GM12878 (cell line): Measurements from ENCODE around the gene SORBS1. TPM values are rescaled to one million over a fixed set of nuclear protein-coding genes. Genes with fewer than 3 reads are reported as not detected.

Experiments used
- ATAC-seq: fragments of 200-7000 bp; cut with Tn5 transposase; 3 replicates; pipeline ENCODE4 v1.9.1; 2020; ENCODE audit warnings: mild to moderate bottlenecking, moderate library complexity
- BruUV-seq: library from RNA; stranded (reverse); fragments of 400-500 nt; replicated peaks from 2 replicates; lab custom pipeline; 2021; lab: Mats Ljungman, UMichigan
- CTCF ChIA-PET: fragments of 300-600 bp; sonication (Branson Sonifier 250); formaldehyde crosslinking; extraction: SDS; loops from one replicate; lab custom pipeline; 2021; ENCODE audit warnings: inconsistent platforms; lab: Yijun Ruan, JAX
- POLR2A ChIA-PET: fragments of 350-600 bp; formaldehyde crosslinking; extraction: SDS; loops from one replicate; lab custom pipeline; 2021; ENCODE audit warnings: inconsistent platforms; lab: Charles Lee
- RAD21 ChIA-PET: fragments of 300-600 bp; sonication (Branson Sonifier 250); formaldehyde crosslinking; loops from one replicate; lab custom pipeline; 2023; ENCODE audit warnings: antibody characterized with exemption; ENCODE audit not compliant: unreplicated experiment; lab: Charles Lee
- SMC1A ChIA-PET: fragments of 300-600 bp; sonication (Branson Sonifier 250); formaldehyde crosslinking; loops from one replicate; lab custom pipeline; 2023; ENCODE audit not compliant: unreplicated experiment, uncharacterized antibody; lab: Charles Lee
- DNase-seq: peaks from one replicate; pipeline ENCODE4 v3.0.0-alpha.2; 2011; ENCODE audit warnings: low read depth, low spot score
- FAIRE-seq: peaks from 3 replicates; lab custom pipeline; 2011; peaks lifted over from hg19 to GRCh38; lab: Jason Lieb, UNC
- H2AFZ ChIP-seq: 2 replicates; pipeline ENCODE4 v1.6.0; 2011; ENCODE audit warnings: low read depth, low read length, control low read depth; ENCODE audit not compliant: control insufficient read depth
- H3K27ac ChIP-seq: 2 replicates; pipeline ENCODE4 v1.5.1; 2011; ENCODE audit warnings: control low read depth; ENCODE audit not compliant: control insufficient read depth, insufficient read depth
- H3K27me3 ChIP-seq, 2 experiments: replicated peaks in 1 of 2; 2 replicates each; pipeline versions ENCODE4 v1.6.0 to v1.6.1; 2011; ENCODE audit warnings: low read length in 1 of 2; ENCODE audit not compliant: control insufficient read depth in 2 of 2, insufficient read depth in 2 of 2
- H3K36me3 ChIP-seq, 2 experiments: 2 replicates each; pipeline ENCODE4 v1.5.1; 2011; ENCODE audit warnings: low read length in 1 of 2; ENCODE audit not compliant: control insufficient read depth in 2 of 2, insufficient read depth in 2 of 2
- H3K4me1 ChIP-seq: 2 replicates; pipeline ENCODE4 v1.6.1; 2011; ENCODE audit warnings: mild to moderate bottlenecking, low read length, moderate library complexity, mixed read lengths; ENCODE audit not compliant: control insufficient read depth, insufficient read depth
- H3K4me2 ChIP-seq: 2 replicates; pipeline ENCODE4 v1.6.0; 2011; ENCODE audit warnings: control low read depth; ENCODE audit not compliant: control insufficient read depth, insufficient read depth
- H3K4me3 ChIP-seq: fragments of 200-600 bp; sonication (generic); 2 replicates; pipeline ENCODE4 v1.5.1; 2016
- H3K79me2 ChIP-seq: 2 replicates; pipeline ENCODE4 v1.6.0; 2011; ENCODE audit warnings: low read length; ENCODE audit not compliant: control insufficient read depth, insufficient read depth
- H3K9ac ChIP-seq: 2 replicates; pipeline ENCODE4 v1.8.0; 2011; ENCODE audit warnings: low read length, control low read depth, mixed read lengths; ENCODE audit not compliant: control insufficient read depth, insufficient read depth
- H3K9me3 ChIP-seq: replicated peaks from 3 replicates; pipeline ENCODE4 v1.5.1; 2011; ENCODE audit warnings: mild to moderate bottlenecking, low read length; ENCODE audit not compliant: control insufficient read depth, insufficient read depth
- H4K20me1 ChIP-seq: 2 replicates; pipeline ENCODE4 v1.6.0; 2011; ENCODE audit not compliant: control insufficient read depth, insufficient read depth
- CREM ChIP-seq: IDR thresholded peaks from 2 replicates; pipeline ENCODE4 v1.6.1; 2014; ENCODE audit warnings: antibody characterized with exemption, low read depth
- HSF1 ChIP-seq: fragments of 150-350 bp; IDR thresholded peaks from 2 replicates; pipeline ENCODE4 v1.6.1; 2014; ENCODE audit warnings: mild to moderate bottlenecking, low read depth, low read length
- IRF3 ChIP-seq: fragments of 450-650 bp; IDR thresholded peaks from 2 replicates; pipeline ENCODE4 v1.6.1; 2014; ENCODE audit warnings: mild to moderate bottlenecking
- LARP7 ChIP-seq: fragments of 450-650 bp; IDR thresholded peaks from 2 replicates; pipeline ENCODE4 v1.6.1; 2017; ENCODE audit warnings: mild to moderate bottlenecking
- MYC ChIP-seq: IDR thresholded peaks from 2 replicates; pipeline ENCODE4 v1.6.1; 2011; ENCODE audit warnings: mild to moderate bottlenecking, low read length, moderate library complexity, inconsistent platforms; ENCODE audit not compliant: insufficient read depth, insufficient replicate concordance, insufficient read length, severe bottlenecking
- PML ChIP-seq: IDR thresholded peaks from 2 replicates; pipeline ENCODE4 v1.6.1; 2012; ENCODE audit warnings: low read length, inconsistent platforms
- POLR2A ChIP-seq: IDR thresholded peaks from 2 replicates; pipeline ENCODE4 v1.6.1; 2011; ENCODE audit warnings: low read depth, mild to moderate bottlenecking, low read length
- RUNX3 ChIP-seq: IDR thresholded peaks from 2 replicates; pipeline ENCODE4 v1.6.1; 2012; ENCODE audit warnings: low read length, inconsistent platforms
- SIX5 ChIP-seq: IDR thresholded peaks from 2 replicates; pipeline ENCODE4 v1.6.1; 2011; ENCODE audit warnings: mild to moderate bottlenecking, low read depth, low read length, moderate library complexity; ENCODE audit not compliant: severe bottlenecking
- SREBF2 ChIP-seq: IDR thresholded peaks from 2 replicates; pipeline ENCODE4 v1.6.1; 2012; ENCODE audit warnings: mild to moderate bottlenecking, low read length
- SUZ12 ChIP-seq: fragments of 200-600 bp; sonication (generic); IDR thresholded peaks from one replicate; pipeline ENCODE4 v1.6.1; 2018; ENCODE audit warnings: antibody characterized with exemption, mild to moderate bottlenecking; ENCODE audit not compliant: unreplicated experiment
- TCF7 ChIP-seq: IDR thresholded peaks from 2 replicates; pipeline ENCODE4 v1.6.1; 2014; ENCODE audit warnings: antibody characterized with exemption, borderline replicate concordance
- WRNIP1 ChIP-seq: IDR thresholded peaks from 2 replicates; pipeline ENCODE4 v1.6.1; 2011; ENCODE audit warnings: low read depth, low read length, improper control_type of control experiment, borderline replicate concordance
- ZNF592 ChIP-seq: fragments of 450-650 bp; IDR thresholded peaks from 2 replicates; pipeline ENCODE4 v1.6.1; 2017; ENCODE audit warnings: mild to moderate bottlenecking, moderate library complexity
- WGBS: methylation state at CpG from one replicate; pipeline ENCODE4 v1.1.6; 2016; ENCODE audit warnings: low lambda C conversion rate; ENCODE audit not compliant: insufficient replicate concordance, insufficient coverage; ENCODE audit errors: missing lambda C conversion rate; 5-methylcytosine and 5-hydroxymethylcytosine counted together
- in situ Hi-C: fragments of 300-500 bp; cut with MboI; formaldehyde crosslinking; loops from 9 replicates; pipeline ENCODE4 v1.14.3; 2018; ENCODE audit warnings: mixed read lengths
- intact Hi-C: fragments of 100-400 bp; cut with micrococcal nuclease; formaldehyde crosslinking; loops from one replicate; pipeline ENCODE4 v1.14.2; 2022; ENCODE audit not compliant: unreplicated experiment
- polyA plus RNA-seq, 11 experiments: library from polyadenylated mRNA; depleted of rRNA in 4 of 11; unstranded in 6 of 11; stranded (reverse) in 5 of 11; fragments of >200 nt; fragmentation: Nextera tagmentation in 4 of 11; fragmentation: Illumina TruSeq in 1 of 11; extraction: Ambion mirVana in 4 of 11; extraction: Trizol in 1 of 11; gene quantifications; 1 replicate in 1 of 11; 2 replicates in 10 of 11; pipeline versions ENCODE4 v1.2.1 to v1.2.3, GENCODE V29; 2011 to 2016; ENCODE audit warnings: inconsistent platforms in 2 of 11, missing spikeins in 2 of 11, low read depth in 1 of 11
- total RNA-seq, 4 experiments: library from RNA; depleted of rRNA in 3 of 4; stranded (reverse); fragments of >200 nt in 3 of 4; fragmentation: Illumina TruSeq in 1 of 4; extraction: Trizol in 1 of 4; gene quantifications; 2 replicates each; pipeline versions ENCODE4 v1.2.1 to v1.2.3, GENCODE V29; 2013 to 2021
- TF ChIP-seq, protein P1 (sequence below): IDR thresholded peaks from 2 replicates; pipeline ENCODE4 v1.6.1; 2012; ENCODE audit warnings: low read depth, low read length, improper control_type of control experiment

Gene SORBS1
- total and polyA plus RNA-seq, 10 of the 15 experiments (the other 5 are each of a cell fraction or from before 2014, with no cell fraction given) = 0.13 to 0.75 (median 0.39) TPM

- Histone ChIP-seq H3K9ac (peak overlapping the region; percentile 83), H3K4me1 (peaks cover 65% of the 10 kb centered on the region), H2AFZ (peak overlapping the region; percentile 49), H3K9me3 (no peaks in the 10 kb centered on the region), H3K4me3 (peak overlapping the region; percentile 40), H3K27ac (peak overlapping the region; percentile 98), H3K27me3 (no peaks in the 10 kb centered on the region), H3K4me2 (peak overlapping the region; percentile 98), H3K79me2 (peaks cover 31% of the 10 kb centered on the region), H3K36me3 (no peaks in the 10 kb centered on the region), H4K20me1 (no peaks in the 10 kb centered on the region)
- BruUV-seq = TSS peak; percentile 72
- SMC1A ChIA-PET = interaction anchor here (0.6 to 8.2 kb wide), 16 partner anchors 7 to 542 kb away, joined by 3 to 80 read pairs (median 4); no protein-coding TSS in a partner anchor
- CTCF ChIA-PET = interaction anchor here (0.6 to 3.1 kb wide), 9 partner anchors 10 to 80 kb away, joined by 3 to 20 read pairs (median 4); no protein-coding TSS in a partner anchor
- peak; percentile 96 for DNase-seq
- POLR2A ChIA-PET = interaction anchor here (0.5 to 2.5 kb wide), 11 partner anchors 9 to 774 kb away, joined by 3 to 17 read pairs (median 4); no protein-coding TSS in a partner anchor
- intact Hi-C loops (loop anchor here (5.0 to 10.0 kb wide), 3 partner anchors 460 to 980 kb away; partner anchors contain the start of genes BLNK and ENTPD1), in situ Hi-C loops (loop anchor here (10.0 kb wide), 1 partner anchor 460 kb away; the partner anchor contains the start of gene ENTPD1)
- 2% methylated on average over 39 of the region's 39 CpGs for WGBS
- peak; percentile 83 for ATAC-seq
- RAD21 ChIA-PET = interaction anchor here (1.0 to 3.4 kb wide), 11 partner anchors 9 to 399 kb away, joined by 3 to 23 read pairs (median 5); partner anchors contain the start of gene TCTN3
- FAIRE-seq = peak; percentile 81
- TF ChIP-seq TCF7 (no peak; the same call in none of the 2 replicates), WRNIP1 (peak; percentile 79; the same call in 1 of the 2 replicates), CREM (peak; percentile 86), MYC (no peak), IRF3 (no peak), PML (no peak), SUZ12 (no peak), HSF1 (no peak), LARP7 (peak; percentile 42; the same call in 1 of the 2 replicates), SREBF2 (no peak), ZNF592 (no peak), RUNX3 (no peak), SIX5 (peak; percentile 8), POLR2A (peak; percentile 91)
- TF ChIP-seq, protein P1, sequence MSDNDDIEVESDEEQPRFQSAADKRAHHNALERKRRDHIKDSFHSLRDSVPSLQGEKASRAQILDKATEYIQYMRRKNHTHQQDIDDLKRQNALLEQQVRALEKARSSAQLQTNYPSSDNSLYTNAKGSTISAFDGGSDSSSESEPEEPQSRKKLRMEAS = no peak
Observed at GRCh38 chr10:95295031-95295755, 266.0 kb downstream of the SORBS1 start.
